ENCODE data around the gene PNPLA8.

PNPLA8 gene

GRCh38 chr7:108454317-108454673 is 71.6 kb downstream of the PNPLA8 start:
- H3K4me2 ChIP-seq (ENCODE audit: low read depth, low read length, poor library complexity, severe bottlenecking): no peak overlapping the region
- H3K79me2 ChIP-seq (ENCODE audit: insufficient read depth, low read length): no peaks in the 10 kb centered on the region

GRCh38 chr7:108453320-108453719 is 72.6 kb downstream of the PNPLA8 start:
- Histone ChIP-seq H3F3A (ENCODE audit: low read depth) (no peaks in the 10 kb centered on the region), H4K20me1 (ENCODE audit: insufficient read depth, low read length, poor library complexity, severe bottlenecking) (no peaks in the 10 kb centered on the region), H3K27me3 (ENCODE audit: insufficient read depth, low read length, poor library complexity, severe bottlenecking) (no peaks in the 10 kb centered on the region), H3K9me3 (ENCODE audit: insufficient read depth, low read depth, low read length) (no peaks in the 10 kb centered on the region), H3K79me2 (ENCODE audit: insufficient read depth, low read length) (no peaks in the 10 kb centered on the region), H3K9ac (ENCODE audit: low read depth, low read length, poor library complexity, severe bottlenecking) (no peak overlapping the region), H3K4me3 (ENCODE audit: low read length, poor library complexity, severe bottlenecking) (no peak overlapping the region), H2AFZ (ENCODE audit: low read length) (no peak overlapping the region), H3K4me2 (ENCODE audit: low read depth, low read length, poor library complexity, severe bottlenecking) (no peak overlapping the region), H3K4me1 (ENCODE audit: insufficient read depth, low read length, poor library complexity, severe bottlenecking) (no peaks in the 10 kb centered on the region), H3K36me3 (ENCODE audit: insufficient read depth, low read length) (no peaks in the 10 kb centered on the region), H3K9me2 (replicated peaks; ENCODE audit: low read depth, low read length) (no peaks in the 10 kb centered on the region)
- no peak for TF ChIP-seq CTCF (conservative IDR thresholded peaks at IDR 0.05; ENCODE audit: low read length)
- TF ChIP-seq EZH2phosphoT487 (IDR thresholded peaks at IDR 0.05; ENCODE audit: borderline replicate concordance): no peak

More at GRCh38 chr7:108454317-108454673, 71.6 kb downstream of the PNPLA8 start:
- Histone ChIP-seq H3K9me2 (replicated peaks; ENCODE audit: low read depth, low read length) (no peaks in the 10 kb centered on the region), H4K20me1 (ENCODE audit: insufficient read depth, low read length, poor library complexity, severe bottlenecking) (no peaks in the 10 kb centered on the region), H3K36me3 (ENCODE audit: insufficient read depth, low read length) (no peaks in the 10 kb centered on the region), H3F3A (ENCODE audit: low read depth) (no peaks in the 10 kb centered on the region), H3K4me1 (ENCODE audit: insufficient read depth, low read length, poor library complexity, severe bottlenecking) (no peaks in the 10 kb centered on the region), H3K9ac (ENCODE audit: low read depth, low read length, poor library complexity, severe bottlenecking) (no peak overlapping the region), H3K27me3 (ENCODE audit: insufficient read depth, low read length, poor library complexity, severe bottlenecking) (no peaks in the 10 kb centered on the region), H3K9me3 (ENCODE audit: insufficient read depth, low read depth, low read length) (no peaks in the 10 kb centered on the region), H3K4me3 (ENCODE audit: low read length, poor library complexity, severe bottlenecking) (no peak overlapping the region), H2AFZ (ENCODE audit: low read length) (no peak overlapping the region)
- TF ChIP-seq CTCF (conservative IDR thresholded peaks at IDR 0.05; ENCODE audit: low read length) (no peak), EZH2phosphoT487 (IDR thresholded peaks at IDR 0.05; ENCODE audit: borderline replicate concordance) (no peak)

GRCh38 chr7:108452707-108453106 is 73.2 kb downstream of the PNPLA8 start:
- no peak overlapping the region for H2AFZ ChIP-seq (ENCODE audit: low read length)
- TF ChIP-seq CTCF (conservative IDR thresholded peaks at IDR 0.05; ENCODE audit: low read length): peak; percentile 74
- no peak for TF ChIP-seq EZH2phosphoT487 (IDR thresholded peaks at IDR 0.05; ENCODE audit: borderline replicate concordance)
- H3K9me3 ChIP-seq (ENCODE audit: insufficient read depth, low read depth, low read length): no peaks in the 10 kb centered on the region
- no peaks in the 10 kb centered on the region for H3K9me2 ChIP-seq (replicated peaks; ENCODE audit: low read depth, low read length)
- H3K4me1 ChIP-seq (ENCODE audit: insufficient read depth, low read length, poor library complexity, severe bottlenecking): no peaks in the 10 kb centered on the region
- no peaks in the 10 kb centered on the region for H3K27me3 ChIP-seq (ENCODE audit: insufficient read depth, low read length, poor library complexity, severe bottlenecking)
- H3K4me3 ChIP-seq (ENCODE audit: low read length, poor library complexity, severe bottlenecking): no peak overlapping the region
- H3K36me3 ChIP-seq (ENCODE audit: insufficient read depth, low read length): no peaks in the 10 kb centered on the region
- H3F3A ChIP-seq (ENCODE audit: low read depth): no peaks in the 10 kb centered on the region
- no peaks in the 10 kb centered on the region for H4K20me1 ChIP-seq (ENCODE audit: insufficient read depth, low read length, poor library complexity, severe bottlenecking)
- H3K4me2 ChIP-seq (ENCODE audit: low read depth, low read length, poor library complexity, severe bottlenecking): no peak overlapping the region
- no peak overlapping the region for H3K9ac ChIP-seq (ENCODE audit: low read depth, low read length, poor library complexity, severe bottlenecking)
- H3K79me2 ChIP-seq (ENCODE audit: insufficient read depth, low read length): no peaks in the 10 kb centered on the region

Measured in Loucy (cell line).